Measurements from ENCODE around the gene PIEZO2.
"Not testable (repeated sequence)": the region's sequence is repeated elsewhere in the genome, so short reads cannot be mapped to it uniquely, and the experiment has no call there.

Gene PIEZO2

DNA sequence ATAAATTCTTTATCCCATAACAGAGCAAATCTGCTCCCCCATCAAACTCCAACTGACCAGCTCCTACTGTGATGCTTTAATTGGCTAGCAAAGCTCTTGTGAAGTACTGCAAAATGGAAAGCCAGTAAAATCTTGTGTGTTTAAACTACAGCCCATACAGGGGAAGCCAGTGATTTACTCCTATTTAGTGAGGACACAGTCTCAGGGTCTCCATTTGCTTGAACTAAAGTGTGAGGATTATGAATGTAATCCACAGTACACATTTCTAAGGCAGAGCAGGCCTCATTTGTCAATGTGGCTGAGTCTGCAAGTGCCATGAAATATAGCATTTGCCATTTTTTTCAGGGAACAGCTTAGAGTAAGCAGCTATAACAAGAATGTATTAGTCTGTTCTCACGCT is 259.3 kb downstream of the PIEZO2 start:
- no peak for DNase-seq

DNA sequence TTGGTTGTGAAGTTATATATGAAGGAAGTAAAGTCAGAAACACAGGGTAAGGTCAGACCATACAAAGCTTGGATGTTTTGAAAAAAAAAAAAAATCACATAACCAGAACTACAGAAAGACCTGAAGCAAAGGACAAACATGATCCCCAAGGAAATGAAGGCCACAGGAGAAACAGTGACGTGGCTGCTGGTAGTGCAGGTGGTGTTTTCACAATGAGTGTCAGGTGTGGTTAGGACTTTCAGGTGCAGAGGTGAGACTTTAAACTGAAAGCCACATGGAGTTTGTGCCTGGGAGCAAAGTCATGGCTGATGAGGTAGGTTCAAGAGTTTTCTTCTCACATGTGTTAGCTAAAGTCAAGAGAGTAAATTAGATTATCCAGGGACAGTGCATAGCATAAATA is 270.7 kb downstream of the PIEZO2 start:
- DNase-seq = no peak

DNA sequence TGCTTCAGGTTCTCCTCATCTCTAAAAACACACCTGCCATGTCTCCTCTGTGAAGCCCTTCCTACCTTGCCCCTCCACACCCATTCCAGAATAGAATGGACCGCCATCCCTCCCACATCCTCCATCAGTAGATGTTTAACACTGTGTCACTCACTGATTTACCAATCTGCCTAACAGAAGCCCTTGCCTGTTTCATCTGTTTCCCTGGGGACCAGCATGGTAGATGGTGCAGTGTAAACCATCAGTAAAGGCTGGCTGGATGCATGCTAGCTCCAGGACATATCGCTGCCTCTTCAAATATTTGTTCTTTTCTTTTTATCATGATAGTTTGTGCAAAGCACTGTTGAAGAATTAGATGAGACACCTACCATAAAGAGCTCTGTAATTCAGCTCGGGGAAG is 271.4 kb downstream of the PIEZO2 start:
- no peak for DNase-seq

DNA sequence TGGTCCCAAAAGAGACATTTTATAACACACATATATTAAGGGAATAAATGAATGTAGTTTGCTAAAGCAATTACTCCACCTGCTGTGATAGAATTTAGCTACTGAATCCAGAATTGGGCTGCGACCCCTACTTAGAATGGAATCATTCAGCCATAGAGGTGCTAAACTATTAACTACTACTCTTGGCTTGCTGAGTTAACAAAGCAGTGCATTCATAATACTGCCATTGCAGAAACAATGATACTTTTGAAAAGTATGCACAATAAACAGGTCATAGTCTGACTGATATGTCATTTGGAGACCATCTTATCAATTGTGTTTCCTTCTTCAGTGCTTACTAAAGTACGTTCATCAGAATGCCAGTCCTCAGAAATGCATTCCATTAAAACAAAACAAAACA is 273.6 kb downstream of the PIEZO2 start:
- no peak for DNase-seq

DNA sequence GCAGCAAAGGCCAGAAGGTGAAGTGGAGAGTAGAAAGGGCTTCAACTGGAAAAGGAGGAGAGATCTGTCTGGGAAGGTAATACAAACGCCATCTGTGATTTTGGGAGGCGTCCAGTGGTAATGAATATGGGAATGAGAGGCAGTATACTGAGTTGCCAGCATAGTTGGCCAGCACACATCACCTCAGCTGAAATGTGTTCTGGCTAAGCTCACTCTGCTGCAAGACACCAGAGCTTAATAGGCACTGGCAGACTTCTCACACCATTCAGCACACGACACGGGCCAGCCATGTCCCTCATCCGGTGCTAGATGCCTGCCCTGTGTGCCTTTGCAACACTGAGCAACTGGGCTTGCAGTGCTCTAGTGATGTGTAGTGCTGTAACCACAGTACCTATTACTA is 277.1 kb downstream of the PIEZO2 start:
- DNase-seq = no peak

DNA sequence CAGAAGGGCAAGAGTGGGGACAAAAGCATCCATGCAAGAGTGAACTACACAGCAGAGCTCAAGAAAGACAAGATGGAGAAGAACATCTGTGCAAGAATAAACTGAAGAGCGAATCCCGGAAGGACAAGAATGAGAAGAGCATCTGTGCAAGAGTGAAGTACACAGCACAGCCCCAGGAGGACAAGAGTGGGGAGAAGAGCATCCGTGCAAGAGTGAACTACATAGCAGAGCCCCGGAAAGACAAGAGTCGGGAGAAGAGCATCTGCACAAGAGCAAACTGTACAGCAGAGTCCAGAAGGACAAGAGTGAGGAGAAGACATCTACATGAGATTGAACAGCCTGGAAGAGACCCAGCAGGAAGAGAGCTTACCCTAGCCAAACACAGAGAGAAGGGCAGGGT is 284.6 kb downstream of the PIEZO2 start:
- no peak for DNase-seq

DNA sequence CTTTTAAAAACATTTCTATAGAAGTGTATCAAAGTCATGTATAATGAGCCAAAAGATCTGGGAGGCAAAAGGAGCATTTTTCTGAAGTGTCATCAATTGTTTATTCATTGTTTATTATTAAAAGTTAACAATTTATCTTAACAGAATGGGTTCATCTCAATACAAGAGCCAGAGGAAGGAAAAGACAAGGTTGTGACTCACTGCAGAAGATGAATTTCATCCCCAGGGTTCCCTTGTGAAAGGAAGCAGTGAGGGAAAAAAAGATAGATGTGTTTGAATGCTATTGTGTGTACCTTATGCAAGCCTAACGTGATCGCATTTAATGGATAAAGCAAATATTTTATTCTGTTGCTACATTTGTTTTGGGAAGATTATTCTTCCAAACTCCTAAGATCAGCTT is 286.3 kb downstream of the PIEZO2 start:
- DNase-seq = no peak

DNA sequence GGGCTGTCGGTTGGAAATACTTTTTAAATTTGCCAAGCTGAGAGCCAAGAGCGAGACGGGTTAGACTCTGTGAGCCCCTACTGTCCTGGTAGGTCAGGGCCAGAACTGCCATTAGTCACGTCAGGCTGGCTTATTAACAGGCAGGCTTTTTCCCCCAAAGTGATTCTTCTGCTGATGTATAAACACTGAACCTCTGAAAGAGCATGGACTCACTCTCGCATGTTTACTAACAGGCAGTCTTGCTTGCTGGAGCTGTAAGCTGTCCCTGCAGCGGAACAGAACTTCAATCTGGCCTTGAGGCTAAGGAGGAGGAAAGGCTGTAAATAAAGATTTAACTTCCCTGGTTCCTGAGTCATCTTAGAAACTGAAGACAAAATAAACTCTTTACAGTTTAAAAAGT is 288.4 kb downstream of the PIEZO2 start:
- no peak for DNase-seq

DNA sequence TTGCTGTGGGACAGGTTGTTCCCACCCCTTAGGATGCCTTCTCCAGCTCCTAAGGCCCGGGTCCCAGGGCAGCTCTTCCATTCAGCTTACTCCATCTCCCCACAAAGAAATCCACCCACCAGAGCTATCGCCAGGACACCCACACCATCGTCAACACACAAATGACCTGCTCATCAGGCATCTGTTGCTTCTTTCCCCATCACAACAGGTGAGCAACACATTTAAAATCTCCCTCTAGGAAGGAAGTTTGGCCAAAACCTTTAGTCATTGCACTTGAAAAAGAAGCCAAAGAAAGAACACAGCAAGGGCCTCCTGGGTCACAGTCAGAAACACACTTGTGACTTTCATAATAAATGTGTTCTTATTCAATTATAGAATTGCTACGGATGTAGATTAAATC is 289.0 kb downstream of the PIEZO2 start:
- DNase-seq = no peak

DNA sequence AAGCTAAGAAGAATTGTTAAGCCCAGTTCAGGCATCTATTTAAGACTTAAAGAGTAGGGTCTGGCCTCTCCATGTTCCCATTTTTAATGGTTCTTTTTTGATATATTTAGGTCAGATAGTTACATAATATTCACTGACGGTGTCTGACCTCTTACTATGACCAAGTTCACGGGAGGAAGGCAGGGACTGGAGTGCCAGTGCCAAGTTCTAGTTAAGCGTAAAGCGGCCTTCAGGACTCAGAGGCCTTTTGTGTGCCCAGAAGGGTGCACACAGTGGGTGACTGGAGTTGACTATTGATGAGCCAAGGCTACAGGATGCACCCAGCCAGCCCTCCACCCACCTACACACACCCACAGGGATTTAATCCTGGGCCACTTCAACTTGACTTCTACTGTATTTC is 290.9 kb downstream of the PIEZO2 start:
- no peak for DNase-seq

DNA sequence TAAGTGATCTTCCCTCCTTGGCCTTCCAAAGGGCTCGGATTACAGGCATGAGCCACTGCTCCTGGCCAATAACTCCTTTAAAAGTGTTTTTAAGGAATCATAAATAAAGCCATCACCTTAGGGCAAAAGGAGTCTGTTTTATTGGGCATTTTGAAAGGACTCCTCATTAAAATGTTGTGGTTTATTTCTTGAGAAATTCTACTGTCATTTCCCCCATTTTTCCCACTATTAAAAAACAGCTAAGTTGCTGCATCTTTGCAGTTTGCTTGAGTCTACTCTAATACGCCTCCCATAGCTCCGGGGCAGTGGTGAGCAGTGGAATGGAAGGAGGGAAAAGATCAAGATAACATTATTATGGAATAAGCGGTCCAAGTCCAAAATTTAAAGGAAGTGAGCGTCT is 293.2 kb downstream of the PIEZO2 start:
- DNase-seq = no peak

DNA sequence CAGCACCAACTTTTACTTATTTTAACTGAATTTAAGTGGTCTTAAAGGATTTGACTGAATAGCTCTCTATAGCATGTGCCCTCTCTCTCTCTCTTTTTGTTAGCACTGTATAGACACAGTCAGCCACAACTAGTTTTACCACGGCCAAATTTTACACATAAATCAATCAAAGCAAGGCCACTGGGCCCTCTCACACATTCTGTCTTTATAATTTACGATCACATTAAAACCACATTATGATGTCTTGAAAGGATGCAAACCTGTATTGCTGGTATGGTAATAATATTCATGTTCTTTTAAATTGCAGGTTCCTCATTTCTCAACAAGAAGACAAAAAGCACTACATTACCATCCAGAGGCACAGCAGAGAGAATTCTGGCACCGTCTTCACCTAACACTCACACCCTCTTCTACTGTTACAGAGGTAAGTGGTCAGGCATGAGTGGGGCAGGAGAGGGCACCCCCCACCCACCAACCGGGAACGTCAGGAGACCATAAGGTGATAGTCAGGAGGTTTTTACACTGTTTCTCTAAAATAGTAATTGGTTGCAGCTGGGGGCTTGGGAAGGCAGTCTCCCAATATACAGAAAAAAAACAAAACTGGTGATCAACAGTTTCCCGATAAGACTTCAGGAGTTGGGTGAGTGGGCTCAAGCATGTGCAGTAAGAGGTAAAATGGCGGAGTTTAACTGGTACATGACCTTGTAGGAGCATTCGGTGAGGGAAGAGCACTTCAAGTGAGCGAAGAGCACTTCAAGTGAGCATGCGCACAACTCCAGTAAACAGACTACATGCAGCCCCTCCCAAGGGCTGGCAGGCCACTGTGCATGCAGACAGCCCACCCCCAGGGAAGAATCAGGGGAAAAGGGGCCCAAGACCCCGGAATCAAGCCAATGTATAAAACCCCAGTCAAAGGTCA is 296.7 kb downstream of the PIEZO2 start:
- DNase-seq = no peak

DNA sequence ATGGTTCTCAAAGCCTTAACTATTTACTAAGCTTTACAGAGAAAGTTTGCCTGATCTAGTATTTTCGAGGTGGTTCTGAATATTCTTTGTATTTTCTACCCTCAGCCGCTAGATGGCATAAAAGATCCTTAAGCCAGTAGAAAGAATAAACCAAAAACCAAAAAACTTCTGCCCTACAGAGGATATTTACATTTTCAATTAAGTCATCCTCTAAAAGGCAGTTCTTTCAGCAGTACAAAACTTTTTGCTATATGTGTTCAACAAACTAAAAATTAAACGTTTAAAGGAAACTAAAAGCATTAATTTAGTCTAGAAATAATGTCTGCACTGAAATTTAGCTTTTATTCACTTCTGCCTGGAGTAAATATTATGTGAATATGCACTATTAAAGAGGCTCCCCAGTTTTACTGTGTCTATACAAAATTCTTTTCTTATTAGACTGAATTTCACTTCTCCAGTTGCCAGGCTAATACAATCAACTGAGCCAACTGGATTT is 297.5 kb downstream of the PIEZO2 start:
- DNase-seq = peak; percentile 68

DNA sequence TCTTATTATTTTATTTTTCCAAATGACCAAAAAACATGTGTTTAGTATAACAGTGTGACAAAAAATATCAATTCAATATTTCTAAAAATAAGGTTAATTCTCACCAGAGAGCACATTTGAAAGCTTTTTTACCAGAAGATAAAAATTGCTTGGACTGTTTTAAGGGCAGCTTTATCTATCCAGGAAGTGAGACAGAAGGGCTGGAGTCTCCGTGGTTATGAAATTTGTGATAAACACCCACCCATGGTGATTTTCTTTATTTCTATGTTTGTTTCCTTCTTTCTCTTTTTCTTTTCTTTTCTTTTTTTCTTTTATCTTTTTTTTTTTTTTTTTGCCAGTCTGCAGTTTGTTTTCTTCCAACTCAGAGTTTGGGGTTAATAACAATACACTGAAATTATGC is 298.5 kb downstream of the PIEZO2 start:
- DNase-seq = no peak

DNA sequence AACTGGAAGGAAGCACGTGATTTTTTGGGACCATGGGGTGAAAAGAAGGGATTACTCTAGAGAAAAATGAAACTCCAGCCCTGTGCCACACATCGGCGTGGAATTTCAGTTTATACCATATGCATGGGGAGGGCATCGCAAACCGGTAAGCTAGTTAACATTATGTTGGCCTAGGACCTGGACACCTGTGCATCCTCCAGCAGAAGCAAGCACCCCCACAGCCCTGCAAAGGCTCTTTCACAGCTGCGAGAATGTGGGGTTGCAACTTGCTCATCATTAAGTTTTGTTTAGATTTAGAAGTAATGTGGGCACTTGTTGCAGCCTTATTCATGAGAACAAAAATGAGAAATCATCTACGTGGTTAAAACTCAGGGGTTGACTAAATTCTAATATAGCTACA is 299.2 kb downstream of the PIEZO2 start:
- no peak for DNase-seq

DNA sequence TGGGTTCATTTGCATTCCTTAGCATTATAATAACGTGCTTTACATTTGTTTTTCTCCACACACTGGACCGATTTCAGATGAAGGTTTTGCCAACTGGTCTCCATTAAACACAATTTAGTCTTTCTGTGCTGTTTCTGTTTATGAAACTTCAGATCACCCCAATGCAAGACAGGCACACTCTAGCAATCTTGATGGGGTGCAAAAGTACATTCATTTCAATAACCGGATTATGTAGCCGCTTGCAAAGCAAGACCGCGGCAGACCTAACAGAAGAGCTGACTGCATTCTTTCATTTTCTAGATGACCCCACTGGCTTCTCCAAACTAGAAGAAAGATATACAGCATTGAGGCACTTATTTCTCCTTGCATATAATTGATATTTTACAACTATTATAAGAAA is 301.5 kb downstream of the PIEZO2 start:
- no peak for DNase-seq

DNA sequence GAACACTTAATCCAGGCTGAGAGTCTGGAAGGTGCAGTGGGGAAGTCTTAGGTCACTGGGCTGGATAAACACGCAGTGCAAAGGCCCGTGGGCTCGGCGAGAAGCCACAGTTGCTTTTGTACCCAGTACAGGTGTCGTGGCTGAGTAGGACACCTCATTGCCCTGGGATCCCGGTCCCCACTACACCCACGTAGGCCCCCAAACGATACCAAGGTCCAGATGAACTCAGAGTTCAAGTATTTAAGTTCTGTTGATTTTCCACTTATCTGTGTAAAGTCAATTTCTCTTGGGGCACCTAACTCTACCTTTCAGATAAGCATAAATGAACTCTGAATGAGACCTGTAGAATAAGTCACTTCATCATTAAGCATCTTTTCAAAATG is 302.0 kb downstream of the PIEZO2 start:
- DNase-seq = no peak

DNA sequence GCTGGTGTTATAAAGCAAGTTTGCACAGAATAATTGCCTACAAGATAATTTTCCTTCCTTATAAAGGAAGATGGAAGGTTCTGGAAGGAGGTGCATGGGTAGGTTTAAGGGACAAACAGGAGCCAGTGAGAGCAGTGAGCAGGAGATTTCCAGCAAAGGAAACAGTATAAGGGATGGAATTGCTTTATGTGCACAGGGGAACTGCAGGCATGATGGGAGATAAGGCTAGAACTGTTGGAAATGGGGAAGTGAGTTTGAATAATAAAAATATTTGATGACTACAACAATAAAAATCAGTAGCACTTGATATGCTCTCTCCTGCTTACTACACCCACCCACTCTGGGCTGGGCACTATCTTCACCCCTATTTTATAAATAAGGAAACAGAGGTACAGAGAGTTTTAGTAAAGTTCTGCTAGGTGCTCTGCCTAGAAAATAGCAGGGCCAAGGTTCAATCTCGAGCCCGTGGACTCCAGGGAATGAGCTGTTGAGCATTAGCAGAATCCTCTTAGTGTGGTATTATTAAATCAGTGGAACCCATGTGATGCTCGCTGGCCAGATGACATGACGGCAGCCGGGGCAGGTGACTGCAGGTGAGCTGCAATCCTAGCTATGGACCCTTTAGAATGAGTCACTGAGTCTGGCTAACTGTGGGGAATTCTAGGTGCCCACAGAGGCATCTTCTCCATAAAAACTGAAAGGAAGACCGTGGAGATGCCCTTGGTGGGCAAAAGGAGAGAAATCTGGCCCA is 302.5 kb downstream of the PIEZO2 start:
- DNase-seq = no peak

DNA sequence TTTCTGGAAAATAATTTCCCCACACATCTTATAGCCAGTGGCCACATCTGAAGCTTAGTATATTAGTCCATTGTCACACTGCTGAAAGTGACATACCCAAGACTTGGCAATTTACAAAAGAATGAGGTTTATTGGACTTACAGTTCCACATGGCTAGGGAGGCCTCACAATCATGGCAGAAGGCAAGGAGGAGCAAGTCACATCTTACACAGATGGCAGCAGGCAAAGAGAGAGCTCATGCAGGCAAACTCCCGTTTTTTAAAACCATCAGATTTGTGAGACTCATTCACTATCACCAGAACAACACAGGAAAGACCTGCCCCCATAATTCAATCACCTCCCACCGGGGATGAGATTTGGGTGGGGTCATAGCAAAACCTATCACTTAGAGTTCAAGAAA is 303.3 kb downstream of the PIEZO2 start:
- not testable (repeated sequence) for DNase-seq

DNA sequence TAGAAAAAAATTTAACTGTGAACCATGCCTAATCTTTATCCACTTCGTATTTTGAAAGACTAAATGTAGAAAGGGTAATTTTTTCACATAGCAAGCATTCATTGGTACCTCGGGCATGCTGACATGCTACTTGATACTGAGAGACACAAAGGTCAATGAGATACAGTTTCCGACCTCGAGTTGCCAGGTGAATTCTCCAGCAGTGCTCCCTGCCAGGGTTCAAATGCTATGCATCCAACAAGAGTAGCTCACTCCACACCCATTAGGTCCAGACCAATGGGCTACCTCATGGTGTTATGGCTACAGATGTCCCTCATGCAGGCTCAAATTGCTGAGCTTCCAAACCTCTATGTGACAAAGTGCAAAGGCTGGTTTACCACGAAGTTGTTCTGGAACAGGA is 305.8 kb downstream of the PIEZO2 start:
- DNase-seq = no peak

DNA sequence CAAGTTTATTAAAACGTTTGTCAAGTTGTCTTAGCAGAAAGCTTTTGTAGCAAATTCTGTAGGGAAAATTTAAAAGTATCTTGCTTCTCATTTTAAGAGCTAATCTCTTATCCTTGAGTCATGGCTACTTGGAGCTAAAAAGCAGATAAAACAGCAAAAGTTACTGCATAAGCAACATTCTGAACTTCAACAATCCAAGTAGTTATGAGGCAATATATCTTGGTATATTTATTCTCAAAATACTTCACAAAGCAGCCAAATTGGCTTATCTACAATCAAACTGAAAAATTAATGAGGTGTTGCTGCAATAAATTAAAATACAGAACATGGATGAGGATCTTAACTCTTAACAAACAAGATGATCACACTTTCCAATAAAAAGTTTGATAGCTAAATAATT is 306.5 kb downstream of the PIEZO2 start:
- DNase-seq = no peak

DNA sequence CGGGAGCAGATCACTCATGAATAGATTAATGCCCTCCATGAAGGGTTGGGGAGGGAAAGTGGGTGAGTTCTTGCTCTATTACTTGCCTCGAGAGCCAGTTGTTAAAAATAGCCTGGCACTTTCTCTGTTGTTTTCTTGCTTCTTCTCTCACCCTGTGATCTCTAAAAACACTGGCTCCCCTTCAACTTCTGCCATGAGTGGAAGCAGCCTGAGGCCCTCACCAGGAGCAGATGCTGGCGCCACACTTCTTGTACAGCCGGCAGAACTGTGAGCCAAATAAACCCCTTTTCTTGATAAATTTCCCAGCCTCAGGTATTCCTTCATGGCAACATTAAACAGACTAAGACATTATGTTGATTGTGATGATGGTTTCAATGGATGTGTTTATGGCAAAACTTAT is 307.0 kb downstream of the PIEZO2 start:
- no peak for DNase-seq

DNA sequence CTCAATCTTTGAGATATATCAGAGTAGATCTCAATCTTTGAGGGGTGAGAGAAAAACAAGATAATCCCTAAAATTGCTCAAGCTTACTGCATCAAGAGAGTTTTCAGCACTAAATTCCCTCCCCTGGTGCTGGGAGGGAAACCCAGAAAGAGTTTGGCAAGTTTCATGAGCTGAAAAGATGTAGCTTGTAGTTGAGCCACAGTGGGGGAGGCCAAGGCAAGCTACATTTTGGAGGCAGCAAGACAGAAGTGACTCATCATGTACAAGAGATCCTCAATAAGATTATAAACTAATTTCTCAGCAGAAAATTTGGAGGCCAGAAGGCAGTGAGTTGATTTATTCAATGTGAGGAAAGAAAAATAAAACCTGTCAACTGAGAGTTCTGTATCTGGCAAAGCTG is 308.2 kb downstream of the PIEZO2 start:
- peak; percentile 43 for DNase-seq

DNA sequence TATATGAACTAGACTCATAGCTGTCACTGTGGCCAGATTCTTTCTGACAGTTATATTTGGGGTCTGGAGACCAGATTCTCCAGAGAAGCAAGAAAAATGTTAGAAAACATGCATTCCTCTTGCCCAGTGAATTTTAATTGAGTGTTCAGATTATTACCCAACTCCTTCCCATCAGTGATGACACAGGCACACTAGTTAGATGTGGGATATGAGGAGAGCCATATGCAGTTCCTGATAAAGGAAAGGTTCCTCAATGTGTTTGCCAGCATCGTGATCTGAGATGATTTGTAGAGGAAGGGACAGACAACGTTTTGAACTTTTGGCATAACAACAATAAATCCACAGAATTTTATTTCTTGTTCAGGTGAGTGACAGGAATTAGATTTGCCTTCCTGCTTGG is 308.6 kb downstream of the PIEZO2 start:
- peak; percentile 61 for DNase-seq
